NCI-H1436 (cell line): Measurements from ENCODE around the gene SPRR2G.
"Not testable (repeated sequence)": the region's sequence is repeated elsewhere in the genome, so short reads cannot be mapped to it uniquely, and the experiment has no call there.

ENCODE experiments used
- DNase-seq: peaks from one replicate; lab custom pipeline; 2025; lab: John Stamatoyannopoulos, UW

Gene SPRR2G

DNA sequence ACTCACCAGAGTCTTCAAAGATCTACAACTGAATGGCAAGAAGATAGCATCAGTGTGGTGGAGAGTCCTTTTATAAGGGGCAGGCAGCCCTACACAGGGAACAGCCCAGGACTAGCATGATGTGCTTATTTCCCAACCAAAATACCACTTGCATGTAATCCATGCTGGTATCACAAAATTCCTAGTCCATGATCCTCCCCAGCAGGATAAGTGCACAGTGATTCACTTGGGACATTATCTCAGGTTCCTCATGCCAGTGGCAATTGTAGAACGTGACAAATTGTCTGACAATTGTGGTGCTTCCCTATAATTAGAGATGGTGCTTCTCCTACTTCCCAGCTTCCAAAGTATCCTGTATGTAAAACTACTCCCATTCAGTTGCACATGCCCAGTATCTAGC lies at the start of gene SPRR2G:
Gene SPRR2G (minus strand): TSS at position 45 of the 400 bp plus-strand sequence. CDS start 780 bp downstream, outside the sequence.
- no peak for DNase-seq

- DNase-seq: no peak
Measured at GRCh38 chr1:153195216-153195615, 44.5 kb upstream of the SPRR2G start.

DNA sequence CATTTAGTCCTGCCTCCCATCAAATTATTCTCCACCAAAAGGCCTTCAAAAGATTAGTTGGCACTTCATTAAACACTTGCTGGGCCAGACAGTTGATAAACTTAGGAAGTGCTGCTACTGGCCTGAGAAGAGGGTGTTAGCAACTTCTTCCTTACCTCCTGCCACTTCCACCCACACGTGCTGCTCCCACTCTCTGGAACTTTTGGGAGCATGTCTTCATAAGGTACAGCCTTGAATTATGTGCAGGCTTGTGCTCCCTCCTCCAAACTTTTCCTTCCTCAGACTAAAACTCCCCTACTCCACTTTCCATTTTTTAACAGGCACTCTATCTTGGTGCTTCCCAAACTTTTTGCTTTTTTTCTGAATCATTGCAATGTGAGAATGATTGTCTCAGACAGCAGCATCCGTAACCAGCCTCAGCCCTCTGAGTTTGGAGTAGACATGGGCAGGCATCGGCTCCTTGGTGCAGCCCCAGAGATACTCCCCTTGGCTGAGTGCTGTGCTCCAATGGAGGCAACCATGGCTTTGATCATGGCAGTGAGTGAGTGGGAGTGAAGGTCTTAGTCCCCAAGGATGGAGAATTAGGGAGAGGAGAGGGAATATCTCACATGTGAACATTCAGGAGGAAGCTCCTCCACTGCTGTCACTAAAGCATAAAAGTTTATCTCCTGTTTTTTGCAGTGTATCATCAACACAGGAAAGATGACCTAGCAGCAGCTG lies 43.8 kb upstream of the SPRR2G start:
- no peak for DNase-seq

DNA sequence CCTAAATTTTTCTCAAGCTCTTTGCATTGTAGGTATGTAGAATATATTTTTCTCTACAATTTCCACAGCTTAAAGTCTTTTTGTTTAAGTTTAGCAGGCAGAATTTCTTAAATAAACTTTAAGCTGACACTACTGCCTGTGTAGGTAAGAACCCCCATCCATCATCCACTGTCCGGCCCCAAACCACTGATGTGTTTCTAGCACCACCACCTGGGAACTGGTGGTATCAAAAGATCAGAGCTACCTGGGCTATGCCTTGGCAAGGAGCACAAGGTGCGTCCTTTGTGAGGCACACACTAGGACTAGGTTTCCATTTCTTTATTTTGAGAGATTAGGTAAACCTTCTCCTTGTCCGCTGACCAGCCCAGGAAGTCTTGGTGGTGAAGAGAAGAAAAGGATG lies 42.0 kb upstream of the SPRR2G start:
- peak; percentile 4 for DNase-seq

DNA sequence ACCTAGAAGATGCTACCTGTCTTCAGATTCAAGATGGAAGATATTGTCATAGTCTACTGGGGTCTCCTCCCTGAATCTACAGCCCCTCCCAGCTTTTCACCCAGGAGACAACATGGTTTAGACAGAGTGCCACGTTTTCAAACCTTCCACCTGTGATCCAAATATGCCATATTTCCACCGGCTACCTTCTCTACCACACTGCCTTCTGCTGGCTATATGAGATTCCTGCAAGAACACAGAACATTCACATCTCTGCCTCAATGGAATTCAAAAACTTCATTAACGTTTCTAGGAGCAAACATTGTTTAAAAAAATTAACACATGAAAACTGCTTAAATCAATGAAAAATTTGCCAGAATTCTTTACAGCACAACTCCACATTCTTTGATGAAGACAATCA lies 39.7 kb upstream of the SPRR2G start:
- no peak for DNase-seq

DNA sequence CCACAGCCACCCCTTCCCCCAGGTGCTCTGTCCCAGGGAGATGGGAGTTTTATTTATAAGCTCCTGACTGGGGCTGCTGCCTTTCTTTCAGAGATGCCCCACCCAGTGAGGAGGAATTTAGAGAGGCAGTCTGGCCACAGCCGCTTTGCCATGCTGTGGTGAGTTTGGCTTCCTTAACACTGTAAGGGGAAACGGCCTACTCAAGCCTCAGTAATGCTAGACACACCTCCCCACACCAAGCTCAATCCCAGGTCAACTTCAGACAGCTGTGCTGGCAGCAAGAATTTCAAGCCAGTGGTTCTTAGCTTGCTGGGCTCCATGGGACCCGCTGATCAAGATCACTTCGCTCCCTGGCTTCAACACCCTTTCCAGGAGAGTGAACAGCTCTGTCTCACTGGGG lies 37.6 kb upstream of the SPRR2G start:
- DNase-seq: not testable (repeated sequence)

GRCh38 chr1:153180556-153180955 lies 29.9 kb upstream of the SPRR2G start:
- DNase-seq: no peak

DNA sequence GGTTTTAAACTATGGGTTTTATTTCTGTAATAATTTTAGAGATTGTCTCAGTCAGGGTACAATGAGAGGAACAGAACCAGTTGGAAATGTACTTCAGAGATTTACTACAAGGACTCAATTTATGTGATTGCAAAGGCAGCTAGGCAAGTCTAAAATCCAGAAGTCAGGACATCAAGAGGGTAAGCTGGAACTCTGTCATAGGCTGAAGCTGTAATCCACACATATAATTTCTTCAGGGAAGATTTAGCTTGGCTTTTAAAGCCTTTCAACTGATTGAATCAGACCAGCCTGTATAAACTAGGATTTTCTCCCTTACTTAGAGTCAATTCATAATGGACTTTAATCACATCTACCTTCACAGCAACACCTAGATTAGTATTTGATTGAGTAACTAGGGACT lies 28.2 kb upstream of the SPRR2G start:
- DNase-seq: no peak

DNA sequence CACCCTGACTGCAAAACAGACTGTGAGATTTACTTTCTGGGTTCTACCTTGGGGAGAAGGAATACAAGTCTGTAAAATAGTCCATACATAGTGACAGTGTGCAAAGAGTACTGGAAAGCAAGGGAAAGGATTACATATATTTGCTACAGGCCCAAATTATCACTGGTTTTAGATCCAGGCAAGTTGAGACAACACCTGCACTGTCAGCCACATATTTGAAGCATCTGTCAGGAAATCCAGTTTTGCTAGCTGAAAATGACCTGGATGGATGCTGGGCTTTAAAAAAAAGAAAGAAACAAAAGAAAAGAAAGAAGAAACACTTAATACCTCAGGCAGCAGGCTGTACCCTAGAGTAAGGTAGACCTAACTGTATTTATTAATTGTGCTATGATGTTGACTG lies 23.9 kb upstream of the SPRR2G start:
- DNase-seq: no peak

- DNase-seq: no peak
Measured at GRCh38 chr1:153168686-153169085, 18.0 kb upstream of the SPRR2G start.

- no peak for DNase-seq
Measured at GRCh38 chr1:153155541-153155940, 4.9 kb upstream of the SPRR2G start.

DNA sequence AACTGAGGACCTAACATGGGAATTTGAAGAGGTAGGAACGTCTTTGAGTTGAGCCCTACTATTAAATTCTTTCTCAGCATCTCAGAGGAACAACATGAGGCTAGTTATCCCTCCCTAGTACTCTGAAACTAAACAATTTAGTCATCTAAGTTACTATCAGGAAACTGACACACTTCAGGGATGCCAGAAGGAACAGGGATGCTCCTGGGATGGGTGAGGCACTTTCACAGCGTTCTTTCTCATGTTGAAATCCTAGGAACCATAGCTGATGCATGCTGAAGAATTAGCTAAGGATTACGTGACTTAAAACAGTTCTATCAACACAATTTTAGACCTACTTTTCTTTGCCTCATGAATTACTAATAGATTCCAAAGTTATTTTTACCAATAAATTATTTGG lies 1.8 kb upstream of the SPRR2G start:
- no peak for DNase-seq

GRCh38 chr1:153141377-153141776 lies 9.3 kb downstream of the SPRR2G start:
- no peak for DNase-seq

- no peak for DNase-seq
Measured at GRCh38 chr1:153140484-153140883, 10.2 kb downstream of the SPRR2G start.

GRCh38 chr1:153133743-153134142 lies 16.9 kb downstream of the SPRR2G start:
- no peak for DNase-seq

GRCh38 chr1:153133267-153133666 lies 17.4 kb downstream of the SPRR2G start:
- no peak for DNase-seq

DNA sequence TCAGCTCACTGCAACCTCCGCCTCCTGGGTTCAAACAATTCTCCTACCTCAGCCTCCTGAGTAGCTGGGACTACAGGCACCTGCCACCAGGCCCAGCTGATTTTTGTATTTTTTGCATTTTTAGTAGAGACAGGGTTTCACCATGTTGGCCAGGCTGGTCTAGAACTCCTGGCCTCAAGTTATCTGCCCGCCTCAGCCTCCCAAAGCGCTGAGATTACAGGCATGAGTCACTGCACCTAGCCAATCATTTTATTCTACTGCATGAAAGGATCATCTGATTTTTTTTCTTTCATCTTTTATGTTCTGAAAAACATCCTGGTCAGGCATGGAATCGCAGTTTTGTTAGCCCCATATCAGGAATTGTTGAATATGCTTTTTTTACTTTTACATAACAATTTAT lies 22.0 kb downstream of the SPRR2G start:
- DNase-seq: not testable (repeated sequence)

GRCh38 chr1:153127296-153127695 lies 23.4 kb downstream of the SPRR2G start:
- DNase-seq: no peak

- no peak for DNase-seq
Measured at GRCh38 chr1:153125536-153125935, 25.2 kb downstream of the SPRR2G start.

GRCh38 chr1:153123793-153124192 lies 26.9 kb downstream of the SPRR2G start:
- not testable (repeated sequence) for DNase-seq

DNA sequence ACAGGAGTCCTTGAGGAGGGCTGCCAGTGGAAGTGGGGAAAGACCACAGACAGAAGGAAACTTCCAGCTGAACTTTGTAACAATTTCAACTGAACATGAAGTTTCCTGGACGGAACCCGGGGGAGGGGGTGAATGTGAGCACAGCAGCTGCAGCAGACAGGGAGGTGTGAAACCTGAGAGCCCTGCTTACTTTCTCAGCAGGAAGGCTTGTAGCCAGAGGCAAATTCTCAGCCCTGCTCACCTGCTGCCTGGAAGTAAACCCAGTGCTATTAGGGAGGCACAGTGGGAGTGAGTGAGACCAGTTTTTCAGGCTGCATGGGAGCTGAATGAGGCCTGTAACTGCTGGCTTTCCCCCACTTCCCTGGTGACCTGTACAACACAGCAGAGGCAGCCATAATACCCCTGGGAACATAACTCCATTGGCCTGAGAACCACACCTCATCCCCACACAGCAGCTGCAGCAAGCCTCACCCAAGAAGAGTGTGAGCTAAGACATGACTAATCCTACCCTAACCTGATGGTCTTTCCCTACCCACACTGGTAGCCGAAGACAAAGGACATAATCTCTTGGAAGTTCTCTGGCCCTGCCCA lies 27.8 kb downstream of the SPRR2G start:
- DNase-seq: peak; percentile 18

DNA sequence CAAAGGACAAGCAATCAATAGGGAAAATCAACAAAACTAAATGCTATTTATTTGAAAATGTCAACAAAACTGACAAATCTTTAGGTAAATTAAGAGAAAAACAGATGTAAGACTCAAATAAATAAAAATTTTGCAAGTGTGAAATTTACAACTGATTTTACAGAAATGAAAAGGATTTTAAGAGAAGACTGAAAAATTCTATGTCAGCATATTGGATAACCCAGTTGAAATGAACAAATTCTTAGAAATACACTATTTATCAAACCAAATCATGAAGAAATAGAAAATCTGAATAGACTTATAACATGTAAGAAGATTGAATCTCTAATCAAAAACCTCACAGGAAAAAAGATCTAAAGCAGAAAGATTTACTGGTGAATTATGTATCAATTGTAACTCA lies 29.7 kb downstream of the SPRR2G start:
- DNase-seq: no peak

DNA sequence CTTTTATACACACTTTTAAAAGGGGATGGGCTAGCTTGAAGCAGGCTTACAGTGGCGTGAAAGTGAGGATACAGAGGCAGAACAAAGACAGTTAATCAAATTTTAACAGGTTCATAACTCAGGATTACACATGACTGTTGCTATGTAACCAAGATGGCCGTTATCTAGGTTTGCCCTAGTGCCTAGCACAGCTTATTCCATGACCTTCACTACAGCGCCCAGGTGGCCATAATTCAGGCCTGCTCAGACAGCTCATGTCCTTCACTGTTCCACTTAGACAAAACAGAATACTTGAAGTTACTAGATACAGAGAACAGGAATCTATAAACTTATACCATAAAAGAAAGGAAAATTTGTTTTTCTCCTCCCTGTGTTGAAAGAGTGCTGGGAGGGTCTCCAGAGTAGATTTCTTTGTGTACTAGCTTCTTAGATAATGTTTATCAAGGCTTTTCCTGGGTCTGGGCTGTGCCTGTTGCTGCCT lies 31.2 kb downstream of the SPRR2G start:
- DNase-seq: no peak

DNA sequence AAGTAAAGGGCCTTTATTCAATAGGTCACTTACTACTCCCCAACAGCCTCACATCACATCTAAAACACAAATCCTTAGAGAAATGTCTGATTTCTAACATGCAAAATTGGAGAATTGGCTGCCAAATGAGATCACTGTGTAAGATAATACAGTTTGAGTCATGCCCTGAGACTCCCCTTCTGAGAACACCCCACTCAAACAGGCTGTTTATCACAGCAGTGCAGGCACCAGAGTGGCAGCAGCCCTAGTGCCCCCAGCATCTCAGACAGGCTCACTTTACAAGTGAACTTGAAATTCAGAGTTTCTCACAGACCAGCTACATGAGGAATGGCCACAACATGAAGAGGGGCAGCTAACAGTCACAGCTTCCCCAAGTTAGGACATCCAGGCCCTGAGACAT lies 35.4 kb downstream of the SPRR2G start:
- DNase-seq: not testable (repeated sequence)
